ENCODE results near the gene OR8H3.
"Not testable (repeated sequence)": the region's sequence is repeated elsewhere in the genome, so short reads cannot be mapped to it uniquely, and the experiment has no call there.

The OR8H3 gene, protein sequence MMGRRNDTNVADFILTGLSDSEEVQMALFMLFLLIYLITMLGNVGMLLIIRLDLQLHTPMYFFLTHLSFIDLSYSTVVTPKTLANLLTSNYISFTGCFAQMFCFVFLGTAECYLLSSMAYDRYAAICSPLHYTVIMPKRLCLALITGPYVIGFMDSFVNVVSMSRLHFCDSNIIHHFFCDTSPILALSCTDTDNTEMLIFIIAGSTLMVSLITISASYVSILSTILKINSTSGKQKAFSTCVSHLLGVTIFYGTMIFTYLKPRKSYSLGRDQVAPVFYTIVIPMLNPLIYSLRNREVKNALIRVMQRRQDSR

DNA sequence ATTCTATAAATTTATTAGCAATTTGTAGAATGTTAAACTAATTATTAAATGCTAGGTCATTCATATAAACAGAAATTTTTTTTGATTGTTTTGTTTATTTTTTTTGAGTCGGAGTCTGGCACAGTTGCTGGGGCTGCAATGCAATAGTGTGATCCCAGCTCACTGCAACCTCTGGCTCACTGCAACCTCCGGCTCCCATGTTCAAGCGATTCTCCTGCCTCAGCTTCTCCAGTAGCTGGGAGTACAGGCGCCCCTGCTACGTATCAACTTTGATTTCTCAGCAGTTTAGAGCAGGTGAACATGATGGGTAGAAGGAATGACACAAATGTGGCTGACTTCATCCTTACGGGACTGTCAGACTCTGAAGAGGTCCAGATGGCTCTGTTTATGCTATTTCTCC is at the start of gene OR8H3:
TSS of gene OR8H3 (plus strand) at position 301 of the 400 bp plus-strand sequence. CDS start at position 301, 0 bp downstream.
- Histone ChIP-seq H3K9me3 (ENCODE audit: control insufficient read depth, insufficient read depth, low read length) (no peaks in the 10 kb centered on the region), H3K4me3 (ENCODE audit: low read depth, low read length) (no peak within 1 kb of the TSS), H3K9ac (ENCODE audit: low read depth, low read length) (no peak within 1 kb of the TSS), H3K36me3 (ENCODE audit: control insufficient read depth, insufficient read depth, low read length) (no peaks in the 10 kb centered on the region), H3K4me1 (ENCODE audit: control insufficient read depth, insufficient read depth, low read length) (no peaks in the 10 kb centered on the region), H3K27ac (ENCODE audit: low read depth, low read length) (no peak within 1 kb of the TSS), H3K27me3 (ENCODE audit: control insufficient read depth, insufficient read depth, low read length) (no peaks in the 10 kb centered on the region)

DNA sequence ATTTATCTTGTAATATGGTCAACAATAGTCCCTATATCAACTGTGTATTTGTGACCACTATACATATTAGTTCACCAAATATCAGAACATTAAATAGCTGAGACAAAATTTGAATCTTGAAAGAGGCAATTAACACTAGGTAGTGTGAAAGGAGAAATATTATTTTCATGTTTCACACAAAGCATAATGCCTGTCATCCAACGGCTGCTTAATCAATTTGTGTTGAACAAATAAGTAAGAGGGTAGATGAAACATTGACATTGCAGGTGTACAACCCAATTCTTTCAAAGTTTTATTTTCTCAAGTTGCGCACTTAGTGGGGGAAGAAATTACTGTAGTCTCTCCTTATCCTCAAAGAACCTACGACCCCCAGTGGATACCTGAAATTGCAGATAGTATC is 32.5 kb upstream of the OR8H3 start:
- H3K27ac ChIP-seq (ENCODE audit: low read depth, low read length), result no peak overlapping the region

DNA sequence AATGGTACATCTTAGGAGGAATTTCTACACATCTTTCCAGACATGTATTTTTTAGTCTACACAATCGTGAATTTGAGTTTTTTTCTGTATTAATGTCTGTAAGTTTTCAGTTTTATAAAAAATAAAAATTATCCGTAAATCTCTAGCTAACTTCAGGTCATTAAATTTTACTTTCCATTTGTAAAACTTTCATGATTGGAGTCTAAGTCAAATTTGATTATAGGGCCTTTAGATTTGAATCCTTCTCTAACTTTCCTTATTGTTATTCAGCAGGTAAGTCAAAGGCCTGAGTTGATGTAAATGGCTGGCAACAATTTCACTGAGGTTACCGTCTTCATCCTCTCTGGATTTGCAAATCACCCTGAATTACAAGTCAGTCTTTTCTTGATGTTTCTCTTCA is 29.2 kb upstream of the OR8H3 start, which contains the start of gene OR8I2:
TSS of gene OR8I2 (plus strand) at position 301 of the 400 bp plus-strand sequence. CDS start at position 301, 0 bp downstream.
- Histone ChIP-seq H3K9ac (ENCODE audit: low read depth, low read length) (no peak within 1 kb of the TSS), H3K4me3 (ENCODE audit: low read depth, low read length) (no peak within 1 kb of the TSS), H3K27me3 (ENCODE audit: control insufficient read depth, insufficient read depth, low read length) (no peaks in the 10 kb centered on the region), H3K36me3 (ENCODE audit: control insufficient read depth, insufficient read depth, low read length) (no peaks in the 10 kb centered on the region), H3K4me1 (ENCODE audit: control insufficient read depth, insufficient read depth, low read length) (no peaks in the 10 kb centered on the region), H3K27ac (ENCODE audit: low read depth, low read length) (no peak within 1 kb of the TSS), H3K9me3 (ENCODE audit: control insufficient read depth, insufficient read depth, low read length) (no peaks in the 10 kb centered on the region)

More for the DNA sequence above, 32.5 kb upstream of the OR8H3 start:
- H3K27me3 ChIP-seq (ENCODE audit: control insufficient read depth, insufficient read depth, low read length), result no peaks in the 10 kb centered on the region
- H3K9ac ChIP-seq (ENCODE audit: low read depth, low read length), result no peak overlapping the region
- no peaks in the 10 kb centered on the region for H3K36me3 ChIP-seq (ENCODE audit: control insufficient read depth, insufficient read depth, low read length)
- no peak overlapping the region for H3K4me3 ChIP-seq (ENCODE audit: low read depth, low read length)
- no peaks in the 10 kb centered on the region for H3K9me3 ChIP-seq (ENCODE audit: control insufficient read depth, insufficient read depth, low read length)
- no peaks in the 10 kb centered on the region for H3K4me1 ChIP-seq (ENCODE audit: control insufficient read depth, insufficient read depth, low read length)

DNA sequence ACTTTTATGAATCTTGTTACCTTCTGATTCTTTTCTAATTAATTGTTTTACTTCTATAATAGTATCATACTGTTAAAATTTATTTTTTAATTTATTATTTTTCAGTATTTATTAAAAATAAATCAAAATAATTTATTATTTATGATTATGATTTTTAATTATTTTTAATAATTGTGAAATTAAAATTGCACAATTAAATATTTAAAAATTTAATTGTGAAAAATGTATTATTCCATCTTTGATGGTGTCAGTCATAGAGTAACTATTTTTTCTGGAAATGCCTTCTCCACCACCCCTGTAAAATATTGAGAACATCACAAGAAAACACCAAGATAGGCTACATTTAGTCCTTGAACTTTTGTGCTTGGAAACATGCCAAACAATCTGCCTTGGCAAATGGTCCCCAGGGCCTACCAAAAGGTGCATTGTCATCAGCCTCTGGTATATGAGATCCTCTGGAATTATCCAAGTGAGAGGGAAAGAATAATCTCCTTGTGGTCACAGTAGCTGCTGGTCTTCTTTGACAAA is 18.9 kb upstream of the OR8H3 start, which contains the start of gene OR8H2:
TSS of gene OR8H2 (plus strand) at position 478 of the 528 bp plus-strand sequence. CDS start 1,356 bp downstream, outside the sequence.
- Histone ChIP-seq H3K36me3 (ENCODE audit: control insufficient read depth, insufficient read depth, low read length) (no peaks in the 10 kb centered on the region), H3K9ac (ENCODE audit: low read depth, low read length) (no peak within 1 kb of the TSS), H3K9me3 (ENCODE audit: control insufficient read depth, insufficient read depth, low read length) (no peaks in the 10 kb centered on the region), H3K27ac (ENCODE audit: low read depth, low read length) (no peak within 1 kb of the TSS), H3K27me3 (ENCODE audit: control insufficient read depth, insufficient read depth, low read length) (no peaks in the 10 kb centered on the region), H3K4me3 (ENCODE audit: low read depth, low read length) (no peak within 1 kb of the TSS), H3K4me1 (ENCODE audit: control insufficient read depth, insufficient read depth, low read length) (no peaks in the 10 kb centered on the region)

DNA sequence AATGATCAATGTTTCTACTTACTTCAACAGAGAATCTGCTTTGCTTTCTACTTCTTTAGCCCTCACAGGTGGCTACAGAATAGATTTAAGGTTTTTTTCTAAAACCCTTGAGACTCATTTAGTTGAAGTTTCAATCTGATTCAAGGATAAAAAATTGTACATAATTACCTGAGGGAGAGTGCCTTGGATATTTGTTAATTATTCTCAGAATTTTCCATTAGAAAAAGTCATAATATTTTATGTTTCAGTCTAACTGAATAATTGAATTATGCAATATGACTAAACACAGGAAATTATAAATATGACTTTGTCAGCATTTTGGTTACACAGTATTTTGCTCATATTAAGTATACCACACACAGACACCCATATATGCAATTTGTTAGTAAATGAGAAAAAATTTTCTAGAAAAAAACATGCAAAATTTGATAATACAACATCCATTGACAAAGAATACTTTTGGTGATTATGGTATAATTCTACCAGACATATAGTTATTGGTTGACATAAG is 18.0 kb downstream of the OR8H3 start, which contains the start of gene OR8J3:
TSS of gene OR8J3 (minus strand) at position 51 of the 511 bp plus-strand sequence. CDS start 2,483 bp downstream, outside the sequence.
- no peak within 1 kb of the TSS for H3K9ac ChIP-seq (ENCODE audit: low read depth, low read length)
- no peaks in the 10 kb centered on the region for H3K36me3 ChIP-seq (ENCODE audit: control insufficient read depth, insufficient read depth, low read length)
- no peaks in the 10 kb centered on the region for H3K27me3 ChIP-seq (ENCODE audit: control insufficient read depth, insufficient read depth, low read length)
- H3K27ac ChIP-seq (ENCODE audit: low read depth, low read length), result no peak within 1 kb of the TSS
- H3K9me3 ChIP-seq (ENCODE audit: control insufficient read depth, insufficient read depth, low read length), result no peaks in the 10 kb centered on the region
- no peaks in the 10 kb centered on the region for H3K4me1 ChIP-seq (ENCODE audit: control insufficient read depth, insufficient read depth, low read length)
- no peak within 1 kb of the TSS for H3K4me3 ChIP-seq (ENCODE audit: low read depth, low read length)

DNA sequence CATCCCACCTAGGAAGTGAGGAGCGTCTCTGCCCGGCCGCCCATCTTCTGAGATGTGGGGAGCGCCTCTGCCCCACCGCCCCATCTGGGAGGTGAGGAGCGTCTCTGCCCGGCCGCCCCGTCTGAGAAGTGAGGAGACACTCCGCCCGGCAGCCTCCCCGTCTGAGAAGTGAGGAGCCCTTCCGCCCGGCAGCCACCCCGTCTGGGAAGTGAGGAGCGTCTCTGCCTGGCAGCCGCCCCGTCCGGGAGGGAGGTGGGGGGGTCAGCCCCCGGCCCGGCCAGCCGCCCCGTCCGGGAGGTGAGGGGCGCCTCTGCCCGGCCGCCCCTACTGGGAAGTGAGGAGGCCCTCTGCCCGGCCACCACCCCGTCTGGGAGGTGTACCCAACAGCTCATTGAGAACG is 21.5 kb downstream of the OR8H3 start:
- H3K9ac ChIP-seq (ENCODE audit: low read depth, low read length); H3K27me3 ChIP-seq (ENCODE audit: control insufficient read depth, insufficient read depth, low read length); H3K4me3 ChIP-seq (ENCODE audit: low read depth, low read length); H3K4me1 ChIP-seq (ENCODE audit: control insufficient read depth, insufficient read depth, low read length); H3K36me3 ChIP-seq (ENCODE audit: control insufficient read depth, insufficient read depth, low read length); H3K9me3 ChIP-seq (ENCODE audit: control insufficient read depth, insufficient read depth, low read length); H3K27ac ChIP-seq (ENCODE audit: low read depth, low read length): not testable (repeated sequence)

DNA sequence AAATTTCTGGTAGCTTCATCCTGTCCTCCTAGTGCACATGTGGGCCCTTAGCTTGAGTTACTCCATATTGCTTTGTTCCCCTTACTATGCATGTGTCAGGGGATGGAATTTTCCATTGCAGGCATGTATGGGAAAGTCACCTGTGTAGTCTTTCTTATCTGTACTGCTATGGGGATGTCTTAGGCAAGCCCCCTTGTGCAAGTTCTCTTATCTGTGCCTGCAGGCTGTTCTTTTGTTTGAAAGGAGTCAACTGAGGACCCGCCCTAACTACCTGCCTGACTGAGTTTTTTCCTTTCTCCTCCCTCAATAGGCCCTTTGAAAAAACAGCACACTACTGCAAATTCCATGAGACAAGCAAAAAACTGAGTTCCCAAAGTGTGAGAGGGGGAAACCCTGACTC is 29.2 kb downstream of the OR8H3 start:
- no peak overlapping the region for H3K9ac ChIP-seq (ENCODE audit: low read depth, low read length)
- no peaks in the 10 kb centered on the region for H3K27me3 ChIP-seq (ENCODE audit: control insufficient read depth, insufficient read depth, low read length)
- H3K27ac ChIP-seq (ENCODE audit: low read depth, low read length), result no peak overlapping the region
- no peaks in the 10 kb centered on the region for H3K36me3 ChIP-seq (ENCODE audit: control insufficient read depth, insufficient read depth, low read length)
- H3K9me3 ChIP-seq (ENCODE audit: control insufficient read depth, insufficient read depth, low read length), result peaks cover 23% of the 10 kb centered on the region
- H3K4me1 ChIP-seq (ENCODE audit: control insufficient read depth, insufficient read depth, low read length), result no peaks in the 10 kb centered on the region
- no peak overlapping the region for H3K4me3 ChIP-seq (ENCODE audit: low read depth, low read length)

DNA sequence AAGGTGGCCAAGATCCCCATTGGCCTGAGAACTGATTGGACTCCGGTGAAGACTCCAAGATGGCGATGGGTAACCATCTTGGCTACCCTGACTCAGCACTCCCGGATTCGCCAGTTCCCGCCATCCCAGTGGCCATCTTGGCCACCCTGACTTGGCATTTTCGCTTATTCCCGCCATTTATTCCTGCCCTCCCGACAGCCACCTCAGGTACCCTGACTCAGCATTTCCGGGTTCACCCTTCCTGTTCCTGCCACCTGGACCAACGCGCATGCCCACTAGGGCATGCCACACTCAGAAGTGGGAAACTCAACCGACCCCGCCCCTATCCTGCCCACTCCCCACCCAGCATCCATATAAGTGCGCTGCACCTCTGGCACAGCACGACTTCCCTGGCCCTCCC is 30.2 kb downstream of the OR8H3 start:
- no peak overlapping the region for H3K9ac ChIP-seq (ENCODE audit: low read depth, low read length)
- H3K4me1 ChIP-seq (ENCODE audit: control insufficient read depth, insufficient read depth, low read length), result no peaks in the 10 kb centered on the region

DNA sequence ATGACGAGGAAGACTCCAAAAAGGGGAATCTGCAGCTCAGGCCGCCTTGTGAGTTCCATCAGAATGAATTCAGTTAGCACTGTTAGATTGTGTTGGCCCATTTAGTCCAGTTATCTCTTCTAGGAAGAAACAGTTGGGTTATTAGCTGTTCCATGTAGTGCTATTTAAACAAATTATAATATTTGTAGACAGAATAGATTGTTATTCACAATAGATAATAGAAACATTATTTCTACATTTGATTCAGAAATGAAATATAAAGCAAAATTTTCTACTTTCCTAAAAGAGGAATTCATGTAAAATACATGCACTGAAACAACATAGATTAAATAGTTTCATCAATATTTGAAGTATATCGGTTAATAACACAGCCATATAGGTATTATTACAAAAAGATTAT is 38.0 kb downstream of the OR8H3 start, which contains the start of gene OR8K5:
TSS of gene OR8K5 (minus strand) at position 101 of the 400 bp plus-strand sequence. CDS start at position 101, 0 bp downstream.
- H3K9ac ChIP-seq (ENCODE audit: low read depth, low read length), result no peak within 1 kb of the TSS
- H3K27me3 ChIP-seq (ENCODE audit: control insufficient read depth, insufficient read depth, low read length), result no peaks in the 10 kb centered on the region
- H3K4me1 ChIP-seq (ENCODE audit: control insufficient read depth, insufficient read depth, low read length), result no peaks in the 10 kb centered on the region
- no peak within 1 kb of the TSS for H3K4me3 ChIP-seq (ENCODE audit: low read depth, low read length)
- no peaks in the 10 kb centered on the region for H3K36me3 ChIP-seq (ENCODE audit: control insufficient read depth, insufficient read depth, low read length)
- no peak within 1 kb of the TSS for H3K27ac ChIP-seq (ENCODE audit: low read depth, low read length)
- peaks cover 5% of the 10 kb centered on the region; the same call in 1 of the 2 replicates for H3K9me3 ChIP-seq (ENCODE audit: control insufficient read depth, insufficient read depth, low read length)

More for the DNA sequence above, 30.2 kb downstream of the OR8H3 start:
- no peaks in the 10 kb centered on the region for H3K36me3 ChIP-seq (ENCODE audit: control insufficient read depth, insufficient read depth, low read length)
- H3K4me3 ChIP-seq (ENCODE audit: low read depth, low read length), result no peak overlapping the region
- no peak overlapping the region for H3K27ac ChIP-seq (ENCODE audit: low read depth, low read length)
- H3K27me3 ChIP-seq (ENCODE audit: control insufficient read depth, insufficient read depth, low read length), result no peaks in the 10 kb centered on the region
- H3K9me3 ChIP-seq (ENCODE audit: control insufficient read depth, insufficient read depth, low read length), result peaks cover 23% of the 10 kb centered on the region

DNA sequence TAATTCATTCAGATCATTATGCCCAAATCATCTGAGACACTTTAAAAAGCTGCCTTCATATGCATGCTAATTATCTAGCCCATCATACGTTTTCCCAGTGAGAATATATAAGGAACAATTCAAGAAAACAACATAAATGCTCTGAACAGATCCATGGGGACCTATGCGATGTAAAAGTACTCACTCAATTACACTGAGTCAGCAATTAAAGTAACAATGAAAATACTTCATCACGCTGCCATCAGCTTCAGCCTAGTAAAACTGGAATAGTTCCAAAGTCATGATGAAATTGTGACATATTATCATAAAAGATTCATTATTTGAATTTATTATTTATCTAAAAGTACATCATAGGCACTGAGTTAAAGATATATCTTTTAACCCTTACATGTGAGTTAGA is 41.6 kb downstream of the OR8H3 start:
- Histone ChIP-seq H3K4me3 (ENCODE audit: low read depth, low read length) (no peak overlapping the region), H3K36me3 (ENCODE audit: control insufficient read depth, insufficient read depth, low read length) (no peaks in the 10 kb centered on the region), H3K4me1 (ENCODE audit: control insufficient read depth, insufficient read depth, low read length) (no peaks in the 10 kb centered on the region), H3K9ac (ENCODE audit: low read depth, low read length) (no peak overlapping the region), H3K9me3 (ENCODE audit: control insufficient read depth, insufficient read depth, low read length) (no peaks in the 10 kb centered on the region), H3K27me3 (ENCODE audit: control insufficient read depth, insufficient read depth, low read length) (no peaks in the 10 kb centered on the region), H3K27ac (ENCODE audit: low read depth, low read length) (no peak overlapping the region)

DNA sequence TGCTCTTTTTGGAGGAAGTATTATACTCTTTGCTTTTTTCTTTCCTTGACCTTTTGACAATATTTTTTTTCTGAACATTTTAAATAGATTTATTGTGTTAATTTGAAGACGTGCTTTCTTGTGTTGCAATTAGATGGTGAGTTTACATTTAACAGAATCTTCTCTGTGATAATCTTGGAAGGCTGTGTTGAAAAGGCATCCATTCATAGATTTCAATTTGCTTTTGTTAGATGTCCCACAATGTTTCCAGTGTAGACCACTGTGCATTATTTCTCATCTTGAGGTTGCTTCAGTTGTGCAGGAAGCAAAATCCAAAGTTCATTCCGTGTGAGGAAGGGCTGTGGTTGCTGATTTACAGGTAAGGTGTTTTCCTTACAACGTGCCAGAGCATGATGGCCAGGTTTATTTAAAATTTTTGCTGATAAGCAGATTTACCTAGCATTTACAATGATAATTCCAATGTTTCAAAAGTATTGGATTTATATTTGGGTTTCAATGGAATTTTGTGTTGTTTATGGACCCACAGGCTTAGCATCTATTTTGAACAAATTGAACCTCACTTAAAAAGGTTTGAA is 50.2 kb downstream of the OR8H3 start:
- H3K27ac ChIP-seq (ENCODE audit: low read depth, low read length), result no peak overlapping the region
- H3K27me3 ChIP-seq (ENCODE audit: control insufficient read depth, insufficient read depth, low read length), result no peaks in the 10 kb centered on the region
- no peak overlapping the region for H3K9ac ChIP-seq (ENCODE audit: low read depth, low read length)
- no peaks in the 10 kb centered on the region for H3K36me3 ChIP-seq (ENCODE audit: control insufficient read depth, insufficient read depth, low read length)
- no peak overlapping the region for H3K4me3 ChIP-seq (ENCODE audit: low read depth, low read length)
- H3K4me1 ChIP-seq (ENCODE audit: control insufficient read depth, insufficient read depth, low read length), result no peaks in the 10 kb centered on the region
- no peaks in the 10 kb centered on the region for H3K9me3 ChIP-seq (ENCODE audit: control insufficient read depth, insufficient read depth, low read length)
